Muscle layer of colon (tissue), 2 donors: ENCODE measurements around the gene WIZ.
A peak's percentile ranks its signal among the peaks of the same experiment; 100 is the strongest.
"Not testable (repeated sequence)": the region's sequence is repeated elsewhere in the genome, so short reads cannot be mapped to it uniquely, and the experiment has no call there.

ENCODE experiments used
- H3K27ac ChIP-seq: one replicate; pipeline ENCODE4 v1.7.0; 2013; ENCODE audit warnings: low read depth, mild to moderate bottlenecking, low read length, moderate library complexity
- H3K27me3 ChIP-seq, 2 donors: one replicate each; pipeline ENCODE4 v1.7.0; 2013; ENCODE audit warnings: low read length in 2 of 2, mild to moderate bottlenecking in 2 of 2; ENCODE audit not compliant: insufficient read depth in 2 of 2, control insufficient read depth in 1 of 2
- H3K36me3 ChIP-seq: one replicate; pipeline ENCODE4 v1.7.0; 2013; ENCODE audit warnings: mild to moderate bottlenecking, low read length; ENCODE audit not compliant: insufficient read depth
- H3K4me1 ChIP-seq: one replicate; pipeline ENCODE4 v1.7.0; 2013; ENCODE audit warnings: mild to moderate bottlenecking, low read length; ENCODE audit not compliant: insufficient read depth
- H3K4me3 ChIP-seq, 2 donors: one replicate each; pipeline ENCODE4 v1.7.0; 2013; ENCODE audit warnings: low read length in 2 of 2, low read depth in 1 of 2, mild to moderate bottlenecking in 1 of 2, moderate library complexity in 1 of 2
- H3K9ac ChIP-seq: one replicate; pipeline ENCODE4 v1.7.0; 2013; ENCODE audit warnings: low read length
- H3K9me3 ChIP-seq: one replicate; pipeline ENCODE4 v1.7.0; 2013; ENCODE audit warnings: mild to moderate bottlenecking, low read length
- donor health status: abdominal sarcoma.
- donor health status: Adenocarcinoma of cecum.

The WIZ gene

DNA sequence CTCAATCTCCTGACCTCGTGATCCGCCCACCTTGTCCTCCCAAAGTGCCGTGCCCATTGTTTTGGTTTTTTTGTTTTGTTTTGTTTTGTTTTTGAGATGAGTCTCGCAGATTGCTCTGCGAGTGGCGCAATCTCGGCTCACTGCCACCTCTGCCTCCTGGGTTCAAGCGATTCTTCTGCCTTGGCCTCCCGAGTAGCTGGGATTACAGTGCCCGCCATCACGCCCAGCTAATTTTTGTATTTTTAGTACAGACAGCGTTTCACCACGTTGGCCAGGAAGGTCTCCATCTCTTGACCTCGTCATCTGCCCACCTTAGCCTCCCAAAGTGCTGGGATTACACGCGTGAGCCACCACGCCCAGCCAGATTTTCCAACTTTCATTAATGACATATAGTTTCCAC is 54.5 kb downstream of the WIZ start:
- not testable (repeated sequence) for H3K27me3 ChIP-seq, H3K4me3 ChIP-seq, H3K27ac ChIP-seq, H3K9ac ChIP-seq, H3K4me1 ChIP-seq, H3K9me3 ChIP-seq
- peaks cover 43% of the 10 kb centered on the region for H3K36me3 ChIP-seq

DNA sequence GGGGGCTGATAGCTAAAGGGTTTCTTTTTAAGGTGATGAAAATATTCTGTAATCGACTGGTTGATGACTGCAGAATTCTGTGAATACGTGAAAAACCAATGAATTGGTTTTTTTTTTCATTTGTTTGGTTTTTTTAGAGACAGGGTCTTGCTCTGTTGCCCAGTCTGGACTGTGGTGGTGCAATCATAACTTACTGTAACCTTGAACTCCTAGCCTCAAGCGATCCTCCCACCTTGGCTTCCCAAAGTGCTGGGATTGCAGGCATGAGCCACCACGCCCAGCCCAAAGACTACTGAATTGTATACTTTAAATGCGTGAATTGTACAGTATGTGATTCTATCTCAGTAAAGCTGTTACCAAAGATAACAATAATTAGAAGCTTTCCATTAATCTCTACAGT is 55.3 kb downstream of the WIZ start:
- Histone ChIP-seq H3K9me3 (no peaks in the 10 kb centered on the region), H3K36me3 (peaks cover 36% of the 10 kb centered on the region), H3K27ac (no peak overlapping the region), H3K4me3 (no peak overlapping the region), H3K27me3 (no peaks in the 10 kb centered on the region), H3K9ac (no peak overlapping the region), H3K4me1 (no peaks in the 10 kb centered on the region)

DNA sequence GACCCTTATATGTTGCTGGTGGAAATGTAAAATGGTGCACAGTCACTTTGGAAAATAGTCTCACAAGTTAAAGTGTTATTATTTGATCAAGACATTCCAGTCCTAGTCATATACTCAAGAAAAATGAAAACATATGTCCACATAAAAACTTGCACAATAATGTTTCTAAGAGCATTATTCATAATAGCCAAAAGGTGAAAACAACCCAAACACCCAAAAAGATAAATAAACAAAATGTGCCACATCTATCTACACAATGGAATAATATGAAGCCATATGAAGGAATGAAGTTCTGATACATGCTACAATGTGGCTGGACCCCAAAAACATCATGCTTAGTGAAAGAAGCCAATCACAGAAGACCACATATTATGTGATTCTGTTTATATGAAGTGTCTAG is 55.8 kb downstream of the WIZ start:
- peaks cover 32% of the 10 kb centered on the region for H3K36me3 ChIP-seq
- H3K27me3 ChIP-seq, result no peaks in the 10 kb centered on the region
- no peak overlapping the region for H3K27ac ChIP-seq
- H3K9me3 ChIP-seq, result no peaks in the 10 kb centered on the region
- H3K9ac ChIP-seq, result no peak overlapping the region
- no peak overlapping the region for H3K4me3 ChIP-seq
- H3K4me1 ChIP-seq, result no peaks in the 10 kb centered on the region

DNA sequence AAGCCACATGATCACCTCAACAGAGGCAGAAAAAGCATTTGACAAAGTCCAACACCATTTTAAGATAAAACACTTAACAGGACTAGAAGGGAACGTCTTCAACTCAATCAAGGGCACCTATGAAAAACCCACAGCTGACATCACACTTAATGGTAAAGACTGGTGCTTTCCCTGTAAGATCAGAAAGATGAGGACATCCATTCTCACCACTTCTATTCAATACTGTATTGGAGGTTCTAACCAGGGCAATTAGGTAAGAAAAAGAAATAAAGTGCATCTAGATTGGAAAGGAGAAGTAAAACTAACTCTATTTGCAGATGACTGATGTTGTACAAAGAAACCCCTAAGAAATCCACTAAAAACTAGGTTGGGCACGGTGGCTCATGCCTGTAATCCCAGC is 58.9 kb downstream of the WIZ start:
- Histone ChIP-seq H3K4me3 (no peak overlapping the region), H3K36me3 (peaks cover 18% of the 10 kb centered on the region), H3K9me3 (no peaks in the 10 kb centered on the region), H3K4me1 (no peaks in the 10 kb centered on the region), H3K27me3 (no peaks in the 10 kb centered on the region), H3K27ac (no peak overlapping the region), H3K9ac (no peak overlapping the region)

DNA sequence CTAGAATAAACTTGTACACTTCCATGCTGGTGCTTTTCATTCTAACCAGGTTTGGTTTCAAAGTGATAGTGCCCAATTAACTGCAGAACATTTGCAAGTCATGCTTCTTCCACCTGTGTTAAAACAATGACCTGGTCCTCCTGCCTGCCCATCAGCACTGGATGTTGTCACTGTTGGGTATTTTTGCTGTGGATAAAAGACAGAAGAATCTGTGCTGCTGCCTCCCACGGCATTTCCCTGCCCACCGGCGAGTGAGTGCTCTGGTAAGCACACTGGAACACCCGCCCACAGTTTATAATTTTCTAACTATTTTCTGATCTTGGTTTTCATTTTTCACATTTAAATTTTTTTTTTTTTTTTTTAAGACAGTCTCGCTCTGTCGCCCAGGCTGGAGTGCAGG is 67.9 kb downstream of the WIZ start:
- Histone ChIP-seq H3K4me3 (no peak overlapping the region), H3K9me3 (no peaks in the 10 kb centered on the region), H3K9ac (no peak overlapping the region), H3K27me3 (no peaks in the 10 kb centered on the region), H3K4me1 (peaks cover 21% of the 10 kb centered on the region), H3K36me3 (peaks cover 8% of the 10 kb centered on the region), H3K27ac (no peak overlapping the region)

DNA sequence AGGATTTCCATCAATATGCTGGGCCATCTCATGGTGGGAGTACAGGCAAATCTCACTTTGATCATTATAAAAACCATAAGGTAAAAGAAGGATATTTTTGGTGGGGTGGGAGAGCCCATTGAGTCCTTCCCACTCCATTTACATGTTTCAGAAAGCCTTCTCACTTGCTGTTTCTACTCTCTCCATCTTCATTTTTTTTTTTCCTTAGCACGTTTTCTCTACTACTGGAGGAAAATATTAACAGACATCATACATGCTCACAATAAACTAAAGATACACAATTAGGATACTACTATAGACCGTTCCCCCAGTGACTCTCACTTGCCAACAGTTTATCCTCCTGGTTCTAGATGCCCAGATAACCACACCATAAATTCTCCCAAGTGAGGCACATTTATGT is 68.3 kb downstream of the WIZ start:
- H3K9ac ChIP-seq, result no peak overlapping the region
- no peaks in the 10 kb centered on the region for H3K27me3 ChIP-seq
- H3K27ac ChIP-seq, result no peak overlapping the region

DNA sequence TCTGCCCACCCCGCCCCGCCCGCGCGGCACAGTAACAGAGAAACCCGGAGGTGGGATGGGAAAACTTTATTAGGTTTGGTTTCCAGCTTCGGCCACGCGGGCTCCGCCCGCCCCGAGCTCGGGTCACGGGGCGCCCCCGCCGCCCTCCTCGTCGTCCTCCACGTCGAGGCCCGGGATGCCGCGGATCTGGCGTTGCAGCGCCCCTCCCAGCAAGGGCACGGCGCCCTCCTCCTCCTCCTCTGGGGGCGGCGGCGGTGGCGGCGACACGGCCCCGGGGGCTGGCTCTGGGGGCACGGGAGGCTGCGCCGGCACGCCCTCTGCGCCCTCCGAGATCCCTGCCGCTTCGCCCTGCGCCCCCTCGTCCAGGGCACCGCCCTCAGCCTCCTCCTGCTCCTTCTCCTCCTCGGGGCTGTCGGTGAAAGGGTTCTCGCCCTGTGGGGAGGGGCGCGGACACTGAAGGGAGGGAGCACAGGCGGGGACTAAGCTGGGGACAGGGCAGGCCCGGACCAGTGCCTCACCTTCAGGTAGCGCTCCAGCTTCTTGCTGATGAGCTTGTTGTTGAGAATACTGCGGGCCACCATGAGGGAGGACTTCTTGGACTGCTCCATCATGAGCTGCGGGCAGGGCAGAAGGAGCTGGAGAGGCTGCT is 69.6 kb downstream of the WIZ start:
- no peaks in the 10 kb centered on the region for H3K36me3 ChIP-seq
- H3K27ac ChIP-seq, result peak overlapping the region; percentile 97
- H3K27me3 ChIP-seq, result no peaks in the 10 kb centered on the region
- H3K4me3 ChIP-seq, result peak overlapping the region; percentile 62 to 85
- no peak overlapping the region for H3K9ac ChIP-seq
- H3K9me3 ChIP-seq, result no peaks in the 10 kb centered on the region
- peaks cover 27% of the 10 kb centered on the region for H3K4me1 ChIP-seq

More for the DNA sequence above, 68.3 kb downstream of the WIZ start:
- peaks cover 26% of the 10 kb centered on the region for H3K4me1 ChIP-seq
- H3K4me3 ChIP-seq, result no peak overlapping the region
- H3K9me3 ChIP-seq, result no peaks in the 10 kb centered on the region
- peaks cover 3% of the 10 kb centered on the region for H3K36me3 ChIP-seq

DNA sequence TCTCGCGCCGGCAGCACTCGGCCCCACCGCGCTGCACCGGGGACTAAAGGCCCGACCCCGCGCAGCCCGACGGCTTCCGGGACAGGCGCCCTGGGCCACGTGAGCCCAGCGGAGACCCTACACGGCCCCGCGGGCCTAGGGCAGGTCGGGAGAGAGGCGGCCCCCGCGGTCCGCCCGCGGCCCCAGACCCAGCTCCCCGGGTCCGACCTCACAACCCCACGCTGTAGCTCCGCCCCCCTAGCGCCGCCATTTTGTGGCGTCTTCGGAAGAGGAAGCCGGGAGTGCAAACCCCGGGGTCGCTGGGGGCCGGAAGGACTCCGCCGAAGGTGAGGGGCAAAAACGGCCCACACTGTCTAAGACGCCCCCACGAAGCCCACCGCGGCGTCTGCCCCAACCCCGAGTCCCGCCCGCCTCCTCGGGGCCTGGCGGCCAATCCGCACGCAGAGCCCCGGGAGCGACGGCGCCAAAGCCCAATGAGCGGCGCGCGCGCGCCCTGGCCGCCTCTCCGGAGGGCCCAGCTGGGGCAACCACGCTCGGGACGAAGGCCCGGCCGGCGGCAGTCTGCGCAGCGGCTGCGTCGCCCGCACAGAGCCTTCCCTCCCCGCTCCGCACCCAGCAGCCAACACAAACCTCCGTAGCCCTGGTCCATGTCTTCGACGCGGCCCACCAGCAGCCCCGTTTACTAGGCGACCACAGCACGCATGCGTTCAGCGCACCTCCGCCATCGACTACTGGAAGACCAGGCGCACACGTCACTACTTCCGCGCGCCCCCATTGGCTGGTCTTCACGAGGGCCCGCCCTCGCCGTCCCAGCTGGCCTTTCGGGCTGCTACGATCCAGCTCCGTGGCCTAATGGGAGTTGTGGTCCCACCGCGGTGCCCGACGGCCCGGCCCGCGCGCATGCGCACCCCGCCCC is 70.4 kb downstream of the WIZ start, which contains the start of gene AKAP8:
TSS of gene AKAP8 (minus strand) at position 705 of the 916 bp plus-strand sequence. CDS start at position 649, 56 bp downstream.
- H3K9me3 ChIP-seq, result no peaks in the 10 kb centered on the region
- no peaks in the 10 kb centered on the region for H3K36me3 ChIP-seq
- peak within 1 kb of the TSS; percentile 82 for H3K9ac ChIP-seq
- peak within 1 kb of the TSS; percentile 97 for H3K27ac ChIP-seq
- H3K27me3 ChIP-seq, result no peaks in the 10 kb centered on the region
- H3K4me1 ChIP-seq, result peaks cover 33% of the 10 kb centered on the region
- H3K4me3 ChIP-seq, result peak within 1 kb of the TSS; percentile 85 to 92

DNA sequence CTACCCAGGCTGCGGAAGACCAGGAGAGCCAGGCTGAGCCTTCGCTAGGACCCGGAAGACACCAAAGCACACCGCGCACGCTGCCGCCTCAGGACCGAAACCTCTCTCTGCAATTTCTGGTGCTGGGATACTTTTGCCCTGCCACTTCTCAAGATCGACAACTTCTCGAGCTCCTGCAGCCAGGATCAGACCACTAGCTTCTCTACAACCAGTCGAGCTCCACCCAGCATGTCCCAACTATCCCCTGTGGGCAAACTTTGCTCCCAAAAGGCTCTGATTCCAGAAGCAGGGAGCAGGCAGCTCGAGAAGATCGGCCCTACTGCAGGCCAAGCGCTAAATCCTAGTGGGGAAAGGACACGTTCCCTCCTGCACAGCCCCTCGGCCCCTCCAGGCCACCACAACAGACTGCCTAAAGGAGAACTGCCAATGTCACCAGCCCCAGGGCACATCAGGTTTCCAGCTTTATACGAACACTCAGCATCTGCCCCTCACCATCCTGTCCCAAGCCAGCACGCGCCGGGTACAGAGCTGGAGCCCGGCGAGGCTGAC is 71.1 kb downstream of the WIZ start:
- no peaks in the 10 kb centered on the region for H3K27me3 ChIP-seq
- H3K9me3 ChIP-seq, result no peaks in the 10 kb centered on the region
- H3K4me1 ChIP-seq, result peaks cover 33% of the 10 kb centered on the region
- H3K4me3 ChIP-seq, result peak overlapping the region; percentile 61 to 92
- H3K36me3 ChIP-seq, result no peaks in the 10 kb centered on the region
- H3K9ac ChIP-seq, result peak overlapping the region; percentile 82
- peak overlapping the region; percentile 97 for H3K27ac ChIP-seq

DNA sequence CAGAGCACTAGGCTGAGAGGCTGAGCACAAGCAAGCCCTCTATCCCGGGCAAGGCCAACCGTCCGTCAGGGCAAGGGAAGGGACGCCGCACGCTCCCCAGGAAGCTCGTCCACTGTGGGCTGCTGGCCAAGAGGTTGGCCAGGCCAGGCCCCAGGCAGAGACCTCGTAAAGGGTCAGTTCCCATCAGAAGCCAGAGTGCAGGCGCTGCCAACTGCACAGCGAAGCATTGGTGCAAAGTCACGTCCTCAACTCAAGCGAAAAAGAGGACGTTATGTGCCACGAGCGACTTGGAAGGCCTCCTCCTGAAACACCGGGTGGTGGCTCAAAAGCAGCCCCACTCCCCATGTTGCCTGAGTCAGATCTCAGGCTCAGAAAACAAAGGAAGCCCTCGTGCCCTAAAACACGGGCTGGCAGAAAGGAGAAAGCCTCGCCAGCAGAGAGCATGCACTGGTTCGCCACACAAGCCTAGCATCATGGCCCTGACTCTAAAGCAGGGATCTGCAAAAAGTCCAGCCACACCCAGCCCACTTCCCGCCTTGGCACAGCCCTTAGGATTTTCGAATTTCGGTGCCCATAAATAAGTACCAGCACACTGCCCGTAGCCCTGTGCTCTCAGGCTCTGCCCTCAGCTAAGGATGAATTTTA is 74.8 kb downstream of the WIZ start:
- H3K4me1 ChIP-seq, result peaks cover 26% of the 10 kb centered on the region
- H3K9ac ChIP-seq, result no peak overlapping the region
- H3K9me3 ChIP-seq, result no peaks in the 10 kb centered on the region
- H3K27ac ChIP-seq, result no peak overlapping the region
- H3K27me3 ChIP-seq, result no peaks in the 10 kb centered on the region
- no peak overlapping the region for H3K4me3 ChIP-seq
- peaks cover 33% of the 10 kb centered on the region for H3K36me3 ChIP-seq

DNA sequence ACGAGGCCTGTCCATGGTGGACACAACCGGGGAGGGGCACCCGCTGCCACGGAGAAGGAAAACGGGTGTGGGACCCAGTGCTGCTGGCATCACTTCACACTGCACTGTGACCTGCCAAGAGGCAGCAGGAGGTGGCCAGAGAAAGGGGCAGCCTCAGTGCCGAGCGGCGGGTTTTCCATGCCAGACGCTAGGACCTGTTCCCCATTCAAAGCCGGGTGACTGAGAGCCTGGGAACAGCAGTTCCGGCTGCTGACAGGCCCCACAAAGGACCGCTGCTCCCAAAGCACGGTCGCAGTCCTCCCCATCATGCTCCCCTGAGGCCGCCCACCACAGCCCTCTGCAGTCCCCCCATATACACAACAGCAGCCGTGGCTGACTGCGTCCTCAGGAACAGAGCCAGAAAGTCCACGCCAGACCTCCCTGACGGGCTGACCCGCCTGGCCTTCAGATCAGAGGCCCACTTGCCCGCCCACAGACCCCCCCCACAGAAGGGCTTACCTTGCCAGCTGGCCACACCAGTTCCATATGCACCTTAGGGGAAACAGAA is 75.6 kb downstream of the WIZ start:
- Histone ChIP-seq H3K4me3 (no peak overlapping the region), H3K9ac (no peak overlapping the region), H3K27ac (no peak overlapping the region), H3K27me3 (no peaks in the 10 kb centered on the region), H3K9me3 (no peaks in the 10 kb centered on the region), H3K36me3 (peaks cover 40% of the 10 kb centered on the region), H3K4me1 (peaks cover 26% of the 10 kb centered on the region)
